Glomerular visceral epithelial cell (primary cell): ENCODE measurements around the gene TTLL9.
"Not testable (repeated sequence)": the region's sequence is repeated elsewhere in the genome, so short reads cannot be mapped to it uniquely, and the experiment has no call there.

Source experiments
- DNase-seq: peaks from one replicate; pipeline ENCODE4 v3.0.0-alpha.2; 2016; ENCODE audit errors: extremely low spot score

Gene TTLL9

DNA sequence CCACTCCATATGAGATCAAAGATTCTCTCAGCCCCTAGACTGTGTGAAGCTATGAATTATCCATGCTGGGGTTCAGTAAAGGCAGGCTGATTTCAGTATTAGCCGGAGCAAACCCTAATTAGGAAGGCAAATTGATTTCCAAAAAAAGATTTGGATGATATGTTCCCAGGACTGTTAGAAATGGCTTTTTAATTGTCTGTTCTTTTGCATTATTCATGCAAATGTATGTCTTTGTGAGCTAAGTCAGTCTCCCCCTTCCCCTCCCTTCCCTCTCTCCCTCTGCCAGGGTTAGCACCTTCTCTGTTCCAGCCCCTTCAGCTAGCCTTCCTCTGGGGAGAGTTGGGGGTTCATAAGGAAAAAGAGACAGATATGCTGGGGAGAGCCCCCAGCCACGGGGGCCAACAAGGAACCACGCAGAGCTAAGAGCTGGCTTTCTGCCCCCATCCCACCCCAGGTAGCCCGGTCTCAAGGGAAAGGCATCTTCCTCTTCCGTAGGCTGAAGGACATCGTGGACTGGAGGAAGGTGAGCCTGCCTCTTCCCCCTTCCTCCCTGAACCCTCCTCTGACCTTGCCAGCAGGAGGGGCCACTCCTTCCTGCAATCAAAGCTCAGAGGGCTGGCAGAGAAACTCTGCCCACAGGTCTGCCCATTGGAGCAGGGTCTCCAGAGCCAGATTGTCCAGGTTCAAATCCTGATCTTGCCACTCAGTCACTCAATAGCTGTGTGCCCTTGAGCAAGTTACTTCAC, 49.1 kb downstream of the TTLL9 start:
- DNase-seq: no peak

DNA sequence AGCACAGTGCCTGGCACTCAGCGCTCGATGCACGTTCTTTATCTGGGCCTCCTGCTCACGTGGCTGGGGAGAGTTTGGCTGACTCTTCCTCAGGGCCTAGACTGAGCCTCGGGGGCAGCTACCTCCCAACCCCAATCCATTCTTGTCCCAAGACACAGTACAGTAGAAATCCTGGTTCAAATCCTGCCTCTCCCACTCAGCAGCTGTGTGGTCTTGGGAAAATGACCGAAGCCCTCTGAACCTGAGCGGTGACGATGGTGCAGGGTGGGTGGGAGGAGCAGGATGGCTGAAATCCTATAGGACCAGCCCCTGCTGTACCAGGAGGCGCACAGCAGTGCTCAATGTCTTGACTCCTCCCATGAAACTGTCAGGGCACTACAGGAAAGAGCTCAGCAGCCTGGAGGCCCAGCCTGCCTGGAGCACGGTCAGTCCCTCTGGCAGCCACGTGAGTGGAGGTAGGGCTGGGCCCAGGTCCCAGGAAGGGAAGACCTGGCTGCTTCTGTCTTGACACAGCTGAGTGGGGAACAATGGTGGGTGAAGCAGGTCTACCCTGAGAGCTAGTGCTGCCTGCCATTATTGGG, 49.9 kb downstream of the TTLL9 start:
- no peak for DNase-seq

DNA sequence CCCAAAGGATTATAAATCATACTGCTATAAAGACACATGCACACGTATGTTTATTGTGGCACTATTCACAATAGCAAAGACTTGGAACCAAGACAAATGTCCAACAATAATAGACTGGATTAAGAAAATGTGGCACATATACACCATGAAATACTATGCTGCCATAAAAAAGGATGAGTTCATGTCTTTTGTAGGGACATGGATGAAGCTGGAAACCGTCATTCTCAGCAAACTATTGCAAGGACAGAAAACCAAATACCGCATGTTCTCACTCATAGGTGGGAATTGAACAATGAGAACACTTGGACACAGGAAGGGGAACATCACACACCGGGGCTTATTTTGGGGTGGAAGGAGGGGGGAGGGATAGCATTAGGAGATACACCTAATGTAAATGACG, 51.0 kb downstream of the TTLL9 start:
- not testable (repeated sequence) for DNase-seq

DNA sequence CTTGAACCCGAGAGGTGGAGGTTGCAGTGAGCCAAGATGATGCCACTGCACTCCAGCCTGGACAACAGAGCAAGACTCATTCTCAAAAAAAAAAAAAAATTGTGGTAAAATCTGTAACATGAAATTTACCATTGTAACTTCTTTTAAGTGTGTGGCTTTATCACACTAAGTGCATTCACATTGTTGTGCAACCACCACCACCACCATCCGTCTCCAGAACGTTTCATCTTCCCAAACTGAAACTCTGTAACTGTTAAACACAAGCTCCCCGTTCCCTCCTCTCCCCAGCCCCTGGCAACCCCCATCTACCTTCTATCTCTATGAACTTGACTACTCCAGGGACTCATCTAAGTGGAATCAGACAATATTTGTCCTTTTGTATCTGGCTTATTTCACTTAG, 51.7 kb downstream of the TTLL9 start:
- no peak for DNase-seq

DNA sequence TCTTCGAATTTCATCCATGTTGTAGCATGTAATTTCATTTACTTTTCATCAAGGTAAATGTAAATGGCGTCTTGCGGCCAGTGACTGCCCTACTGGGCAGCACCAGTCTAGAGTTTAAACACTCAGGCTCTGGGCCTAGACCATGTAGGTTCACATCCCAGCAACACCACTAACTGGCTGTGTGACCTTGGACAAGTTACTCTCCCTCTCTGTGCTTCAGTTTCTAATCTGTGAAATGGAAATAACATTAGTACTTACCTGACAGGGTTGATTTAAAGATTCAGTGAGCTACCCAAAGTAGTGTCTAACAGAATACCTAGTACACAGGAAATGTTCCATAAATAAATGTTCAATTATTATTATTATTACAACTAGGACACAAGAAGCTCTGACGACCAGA, 52.2 kb downstream of the TTLL9 start:
- DNase-seq: no peak

DNA sequence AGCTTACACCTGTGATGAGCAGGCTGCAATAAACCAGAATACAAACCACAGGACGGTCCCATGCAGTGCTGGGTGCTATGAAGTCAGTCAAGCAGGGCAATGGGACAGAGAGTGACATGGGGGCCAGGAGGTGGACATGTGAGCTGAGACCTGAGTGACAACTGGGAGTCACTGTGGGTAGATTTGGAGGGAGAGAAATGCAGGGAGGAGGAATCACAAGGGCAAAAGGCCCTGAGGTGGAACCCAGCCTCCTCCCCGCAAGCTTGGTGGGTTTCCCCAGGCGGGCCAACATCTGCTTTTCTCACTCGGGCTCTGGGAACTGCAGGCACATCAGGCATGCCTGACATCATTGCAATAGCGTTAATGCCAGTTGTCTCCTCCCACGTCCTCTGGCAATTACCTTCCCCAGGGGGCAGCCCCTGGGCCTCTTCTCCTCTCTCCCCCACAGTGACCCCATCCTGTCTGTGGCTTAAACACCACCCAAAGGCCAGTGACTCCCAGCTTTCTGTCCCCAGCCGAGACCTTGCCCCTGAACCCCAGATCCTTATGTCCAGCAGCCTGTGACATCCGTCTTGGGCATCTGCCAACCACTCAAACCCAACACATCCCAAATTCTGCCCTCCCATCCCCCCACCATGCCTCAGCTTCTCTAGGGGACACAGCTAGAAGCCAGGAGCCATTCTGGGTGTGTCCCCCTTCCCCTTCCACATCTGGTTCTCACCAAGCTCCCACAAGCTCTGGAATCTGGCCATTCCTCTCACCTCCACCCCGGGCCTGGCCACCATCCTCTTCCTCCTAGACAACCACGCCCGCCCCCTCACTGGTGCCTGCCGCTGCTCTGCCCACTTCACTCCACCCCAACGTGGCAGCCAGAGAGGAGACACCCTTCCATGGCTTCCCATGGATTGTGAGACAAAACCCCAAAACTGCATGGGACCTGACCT, 53.2 kb downstream of the TTLL9 start:
- no peak for DNase-seq

DNA sequence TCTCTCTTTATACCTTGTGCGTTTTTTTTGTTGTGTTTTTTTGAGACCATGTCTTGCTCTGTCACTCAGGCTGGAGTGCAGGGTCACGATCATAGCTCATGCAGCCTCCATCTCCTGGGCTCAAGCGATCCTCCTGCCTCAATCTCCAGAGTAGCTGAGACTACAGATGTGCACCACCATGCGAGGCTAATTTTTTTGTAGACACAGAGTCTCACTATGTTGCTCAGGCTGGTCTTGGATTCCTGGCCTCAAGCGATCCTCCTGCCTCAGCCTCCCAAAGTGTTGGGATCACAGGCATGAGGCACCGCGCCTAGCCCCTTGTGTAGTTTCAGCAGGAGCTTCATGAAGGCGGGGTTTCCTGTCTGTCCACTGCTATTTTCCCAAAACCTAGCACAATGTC, 54.1 kb downstream of the TTLL9 start:
- DNase-seq: no peak

DNA sequence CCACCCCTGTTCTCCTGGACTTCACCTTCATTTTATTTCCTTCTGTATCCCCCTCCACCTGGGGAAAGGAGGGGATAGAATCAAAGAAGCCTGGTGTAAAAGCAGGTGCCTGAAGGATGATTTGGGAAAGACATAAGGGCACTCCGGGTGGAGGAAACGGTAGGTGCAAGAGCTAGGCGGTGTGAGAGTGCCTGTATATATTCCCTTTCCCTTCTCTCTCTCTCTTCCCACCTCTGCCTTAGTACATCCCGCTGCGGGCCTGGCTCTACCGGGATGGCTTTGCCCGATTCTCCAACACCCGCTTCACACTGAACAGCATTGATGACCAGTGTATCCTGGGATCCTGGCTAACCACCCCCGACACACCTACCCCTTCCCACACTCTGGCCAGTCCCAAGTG, 55.2 kb downstream of the TTLL9 start:
- DNase-seq: no peak

DNA sequence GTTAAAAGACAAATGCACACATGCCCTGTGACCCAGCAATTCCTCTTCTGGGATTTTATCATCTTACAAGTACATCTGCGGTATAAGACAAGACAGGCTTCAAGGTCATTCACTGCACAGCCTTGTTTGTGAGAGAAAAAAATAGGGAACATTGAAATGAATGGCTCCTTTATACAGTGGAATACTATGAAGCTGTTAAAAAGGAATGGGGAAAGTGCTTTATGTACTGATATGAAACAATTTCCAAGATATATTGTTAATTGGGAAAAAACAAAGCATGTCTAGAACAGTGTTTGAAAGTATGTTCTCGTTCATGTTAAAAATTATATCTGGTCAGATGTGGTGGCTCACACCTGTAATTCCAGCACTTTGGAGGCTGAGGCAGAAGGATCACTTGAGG, 56.1 kb downstream of the TTLL9 start:
- no peak for DNase-seq

DNA sequence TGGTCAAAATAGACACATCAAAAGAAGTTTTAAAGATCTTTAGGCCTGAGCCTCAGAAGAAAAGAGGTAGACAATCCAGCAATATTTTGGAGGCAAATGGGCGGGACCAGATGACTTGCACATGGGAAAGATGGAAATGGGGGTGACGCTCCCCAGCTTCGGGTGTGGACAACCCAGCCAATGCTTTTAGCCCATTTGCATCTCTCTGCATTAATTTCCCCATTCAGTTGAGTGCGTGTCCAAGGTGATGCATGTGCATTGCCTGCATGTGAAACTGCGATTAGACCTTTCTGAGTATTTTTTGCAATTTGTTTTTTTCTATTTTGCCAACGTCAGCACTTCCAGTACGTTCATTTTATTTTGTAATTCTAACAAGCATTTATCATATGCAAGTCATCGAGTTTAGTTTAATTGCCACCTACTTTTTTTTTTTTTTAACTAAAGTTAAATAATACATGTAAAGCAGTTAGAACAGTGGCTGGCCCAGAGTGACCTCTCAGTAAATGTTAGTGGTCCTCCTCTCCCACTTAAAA, 57.3 kb downstream of the TTLL9 start:
- DNase-seq: no peak

DNA sequence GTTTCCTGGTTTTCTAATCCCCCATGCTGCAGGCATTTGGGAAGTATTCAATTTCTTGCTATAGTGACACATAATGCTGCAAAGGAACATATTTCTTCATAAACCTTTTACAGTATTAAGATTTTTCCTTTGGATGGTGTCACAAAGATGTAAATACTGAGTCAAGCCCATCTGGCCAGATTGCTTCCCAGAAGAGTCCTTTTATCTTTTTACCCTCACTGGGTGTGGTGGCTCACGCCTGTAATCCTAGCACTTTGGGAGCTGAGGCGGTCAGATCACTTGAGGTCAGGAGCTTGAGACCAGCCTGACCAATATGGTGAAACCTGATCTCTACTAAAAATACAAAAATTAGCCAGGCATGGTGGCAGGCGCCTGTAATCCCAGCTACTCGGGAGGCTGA, 59.2 kb downstream of the TTLL9 start:
- not testable (repeated sequence) for DNase-seq

DNA sequence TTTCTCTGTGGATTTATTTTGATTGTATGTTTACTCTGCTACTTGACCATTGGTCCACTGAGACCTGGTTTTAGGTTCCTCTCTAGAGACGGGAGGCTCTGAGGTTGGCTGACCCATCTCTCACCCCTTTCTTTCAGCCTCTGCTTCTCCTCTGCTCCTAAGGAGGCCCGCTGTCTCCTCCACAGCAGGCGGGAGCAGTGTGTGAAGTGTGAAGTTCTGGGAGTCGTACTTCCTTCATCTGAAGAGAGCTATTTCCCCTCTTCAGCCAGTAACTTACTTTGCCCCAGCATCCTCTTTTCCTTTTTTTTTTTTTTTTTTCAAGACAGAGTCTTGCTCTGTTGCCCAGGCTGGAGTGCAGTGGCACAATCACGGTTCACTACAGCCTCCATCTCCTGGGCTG, 60.3 kb downstream of the TTLL9 start:
- no peak for DNase-seq

DNA sequence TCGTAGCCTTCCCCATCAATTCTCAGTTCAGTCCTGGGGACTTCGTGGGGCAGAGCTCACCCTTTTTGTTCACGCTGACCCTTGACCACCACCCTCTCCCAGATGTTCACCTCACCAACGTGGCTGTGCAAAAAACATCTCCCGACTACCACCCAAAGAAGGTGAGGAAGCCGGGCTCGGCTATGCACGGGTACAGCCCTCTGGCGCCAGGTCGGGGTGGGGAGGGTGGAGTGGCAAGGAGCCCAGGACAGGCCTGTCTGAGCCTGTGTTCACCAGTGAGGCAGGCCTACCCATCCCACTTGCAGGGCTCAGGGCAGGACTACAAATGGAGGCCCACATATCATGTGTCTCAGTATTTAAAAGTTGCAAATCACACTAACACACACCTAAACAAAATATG, 63.3 kb downstream of the TTLL9 start:
- DNase-seq: no peak

DNA sequence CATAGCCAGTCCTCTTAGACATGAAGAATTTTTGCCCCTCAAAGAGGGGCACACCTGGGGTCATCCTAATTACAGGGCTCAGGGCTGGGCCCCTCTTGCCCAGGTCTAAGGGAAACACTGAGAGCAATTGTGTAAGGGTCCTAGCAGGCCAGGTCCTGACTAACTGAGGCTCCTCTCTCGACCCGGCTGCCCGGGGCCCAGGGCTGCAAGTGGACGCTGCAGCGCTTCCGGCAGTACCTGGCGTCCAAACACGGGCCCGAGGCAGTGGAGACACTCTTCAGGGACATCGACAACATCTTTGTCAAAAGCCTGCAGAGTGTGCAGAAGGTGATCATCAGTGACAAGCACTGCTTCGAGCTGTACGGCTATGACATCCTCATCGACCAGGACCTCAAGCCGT, 64.1 kb downstream of the TTLL9 start:
- no peak for DNase-seq

DNA sequence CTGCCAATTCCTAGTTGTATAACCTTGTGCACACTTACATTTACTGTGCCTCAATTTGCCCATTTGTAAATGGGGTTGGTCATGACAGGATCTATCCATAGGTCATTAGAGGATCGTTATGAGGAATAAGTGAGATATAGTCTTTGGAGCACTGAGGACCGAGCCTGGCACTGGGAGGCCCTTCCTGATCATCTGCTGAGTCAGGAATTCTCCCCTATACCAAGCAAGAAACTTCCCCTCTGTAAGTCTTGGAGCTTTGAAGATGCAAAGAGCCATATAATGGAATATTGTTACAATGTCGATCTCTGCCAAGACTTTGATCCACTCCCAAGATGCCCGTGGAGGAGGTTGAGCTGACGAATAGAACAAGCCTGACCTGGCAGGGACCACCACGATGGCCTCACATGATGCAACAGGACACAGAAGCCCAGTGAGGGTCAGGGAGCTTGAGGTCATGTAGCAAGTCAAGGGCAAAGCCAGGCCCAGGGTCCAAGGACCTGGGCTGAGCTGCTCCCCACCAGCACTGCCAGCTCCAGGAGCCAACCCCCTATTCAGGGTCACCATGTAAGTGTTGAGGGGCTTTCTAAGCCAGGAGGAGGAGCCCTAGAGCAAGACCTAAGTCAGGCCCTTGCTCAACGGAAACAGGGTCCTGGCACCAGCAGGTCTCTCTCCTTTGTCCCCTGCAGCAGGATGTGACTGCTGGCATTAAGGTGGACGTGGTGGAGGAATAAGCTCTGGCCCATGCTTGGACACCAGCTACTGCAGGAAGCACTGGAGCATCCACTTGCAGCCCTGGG, 64.7 kb downstream of the TTLL9 start:
- no peak for DNase-seq

DNA sequence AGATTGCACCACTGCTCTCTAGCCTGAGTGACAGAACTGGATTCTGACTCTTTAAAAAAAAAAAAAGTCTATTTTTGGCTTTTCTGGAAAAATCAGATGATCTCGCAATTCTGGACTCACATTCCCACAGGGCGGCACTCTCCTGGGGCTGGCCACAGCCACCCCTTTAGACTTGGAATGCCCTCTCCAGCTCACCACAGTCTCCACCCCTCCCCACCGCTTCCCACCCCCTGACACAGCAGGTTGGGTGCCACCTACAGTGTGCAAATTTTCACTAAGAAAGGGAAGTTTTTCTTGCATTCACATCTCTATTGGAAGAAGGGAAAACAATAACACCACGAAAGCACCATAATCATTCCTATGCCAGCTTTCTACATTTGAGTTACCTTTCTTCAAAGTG, 66.0 kb downstream of the TTLL9 start:
- DNase-seq: no peak

DNA sequence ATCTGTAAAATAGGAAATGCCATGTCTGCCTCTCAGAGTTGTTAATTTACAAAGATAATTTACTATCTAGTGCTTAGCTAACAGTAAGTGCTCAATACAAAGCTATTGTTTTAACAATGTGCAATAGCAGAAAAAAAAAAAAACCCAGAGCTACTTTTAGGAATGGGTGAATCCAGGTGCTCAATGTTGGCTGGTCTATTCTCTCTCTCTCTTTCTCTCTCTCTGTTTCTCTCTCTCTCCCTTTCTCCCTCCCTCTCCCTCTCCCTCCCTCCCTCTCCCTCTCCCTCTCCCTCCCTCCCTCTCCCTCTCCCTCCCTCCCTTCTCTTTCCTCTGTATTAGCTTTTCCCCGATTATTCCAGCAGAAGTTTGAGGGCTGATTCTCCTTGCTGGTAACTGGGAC, 67.4 kb downstream of the TTLL9 start:
- DNase-seq: no peak

DNA sequence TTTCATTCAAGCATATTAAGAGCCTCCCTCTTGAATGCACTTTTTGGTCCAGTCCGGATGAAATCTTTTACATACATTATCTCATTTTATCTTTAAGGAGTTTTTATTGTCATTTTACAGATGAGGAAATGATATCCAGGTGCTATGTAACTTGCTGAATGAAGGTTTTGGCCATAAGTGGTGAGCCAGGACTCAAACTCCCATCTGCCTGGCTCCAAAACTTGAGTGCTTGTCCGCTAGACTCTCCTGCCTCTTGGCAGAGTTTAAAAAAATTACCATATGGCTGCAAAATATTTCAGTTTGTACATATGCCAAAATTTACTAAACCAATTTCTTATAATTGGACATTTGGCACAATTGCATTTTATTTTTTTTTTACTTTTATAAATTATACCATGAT, 69.2 kb downstream of the TTLL9 start:
- DNase-seq: no peak

DNA sequence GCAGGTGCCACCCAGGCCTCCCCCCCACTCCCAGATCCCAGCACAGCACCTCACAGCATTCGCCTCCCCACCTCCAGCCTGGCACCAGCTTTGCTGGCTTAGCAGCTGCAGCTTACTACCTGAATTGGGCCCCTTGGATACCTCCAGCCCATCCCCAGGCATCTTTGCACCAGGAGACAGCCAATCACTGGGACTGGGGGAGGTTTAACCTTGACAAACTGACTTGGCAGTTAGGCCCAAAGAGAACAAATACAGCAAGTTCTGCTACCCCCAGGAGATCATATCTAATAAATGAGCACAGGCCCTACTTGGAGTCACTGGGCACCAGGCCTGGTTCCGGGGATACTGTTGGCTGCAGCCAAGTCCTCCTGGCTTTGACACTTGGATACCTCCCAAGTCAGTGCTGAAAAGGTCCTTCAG, 72.6 kb downstream of the TTLL9 start:
- no peak for DNase-seq

DNA sequence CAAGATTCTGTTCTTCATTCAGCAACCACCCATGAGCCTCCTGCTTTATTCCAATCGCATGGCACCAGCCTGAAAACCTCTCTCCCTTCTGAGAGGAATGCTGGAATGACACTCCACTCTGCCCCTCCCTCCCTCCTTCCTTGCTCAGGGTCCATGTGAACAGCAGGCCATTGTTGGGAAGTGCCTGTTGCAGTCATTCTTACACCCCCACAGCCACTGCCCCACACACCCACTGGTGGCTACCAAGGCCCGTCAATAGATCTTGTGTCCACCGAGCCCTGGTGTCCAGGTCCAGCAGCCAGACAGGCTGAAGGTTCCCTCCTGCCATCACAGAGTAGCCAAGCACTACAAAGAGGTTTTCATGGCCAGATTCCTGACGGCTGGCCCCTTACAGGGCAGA, 74.9 kb downstream of the TTLL9 start:
- no peak for DNase-seq

DNA sequence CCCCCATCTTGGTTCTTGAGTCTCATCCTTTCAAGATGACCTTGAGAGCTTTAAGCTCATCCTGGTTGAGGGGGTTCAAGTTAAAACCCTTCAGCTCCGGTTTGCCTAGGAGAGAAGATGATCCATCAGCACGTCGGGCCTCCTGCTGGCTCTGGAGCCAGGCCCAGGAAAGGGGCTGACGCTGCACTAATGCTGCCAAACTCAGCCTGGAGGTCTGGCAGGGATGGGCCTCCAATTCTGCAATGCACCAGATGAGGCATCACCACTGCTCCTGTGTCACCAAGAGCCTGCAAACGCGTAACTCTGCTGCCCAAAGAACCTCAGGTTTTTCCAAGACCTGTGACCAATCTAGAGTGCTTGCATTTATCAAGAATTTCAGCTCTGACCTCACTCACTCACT, 75.4 kb downstream of the TTLL9 start:
- no peak for DNase-seq

DNA sequence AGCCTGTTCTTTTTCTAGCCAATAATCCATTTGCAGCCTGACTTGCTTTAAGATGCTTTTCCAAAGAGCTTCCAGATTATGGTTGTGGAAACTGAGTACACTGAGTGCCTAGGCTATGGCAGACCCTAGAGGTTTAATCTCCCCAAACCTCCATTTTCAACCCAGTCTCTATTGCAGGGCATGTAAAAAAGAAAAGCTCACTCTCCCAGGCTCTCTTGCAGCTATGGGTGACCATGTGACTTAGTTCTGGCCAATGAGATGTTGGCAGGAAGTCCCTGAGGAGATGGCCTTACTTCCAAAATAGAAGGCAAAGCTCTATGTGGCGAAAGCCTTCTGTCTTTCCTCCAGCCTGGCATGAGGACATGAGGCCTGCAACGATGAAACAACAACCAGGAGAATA, 77.6 kb downstream of the TTLL9 start:
- no peak for DNase-seq
